SH-SY5Y (cell line): ENCODE results near the gene KMT2A.

ENCODE experiments used
- GATA2 ChIP-seq: IDR thresholded peaks from 2 replicates; pipeline ENCODE4 v1.6.1; 2011; ENCODE audit warnings: mild to moderate bottlenecking, low read depth, low read length
- GATA3 ChIP-seq: IDR thresholded peaks from 2 replicates; pipeline ENCODE4 v1.6.1; 2011; ENCODE audit warnings: low read depth, mild to moderate bottlenecking, low read length, moderate library complexity

DNA sequence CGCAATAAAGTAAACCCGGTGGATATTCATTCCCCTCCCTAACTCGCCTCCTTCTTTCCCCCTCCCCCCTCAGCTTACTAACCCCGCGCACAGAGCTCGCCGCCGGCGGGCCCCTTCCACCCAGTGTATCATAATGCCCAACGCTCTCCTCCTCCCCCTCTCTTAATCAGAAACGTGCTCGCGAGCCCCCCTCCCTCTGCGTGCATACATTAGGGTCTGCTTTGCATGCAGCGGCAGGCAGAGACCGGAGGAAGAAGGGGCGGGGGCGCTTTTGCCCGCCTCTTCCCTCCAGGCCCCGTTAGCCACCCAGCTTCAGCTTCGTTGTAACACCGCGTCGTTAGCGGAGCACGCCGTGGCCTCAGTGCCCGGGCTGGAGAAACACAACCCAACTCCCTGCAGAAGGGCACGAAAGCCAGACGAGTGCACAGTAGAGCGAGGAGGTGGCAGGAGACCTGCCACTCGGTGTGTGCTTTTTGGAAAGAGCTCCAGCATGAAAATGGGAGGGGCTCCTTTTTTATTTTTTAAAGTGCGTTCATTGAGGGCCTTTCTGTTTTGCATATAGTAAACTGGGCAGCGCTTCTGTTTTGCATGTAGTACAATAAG lies 901 bp upstream of the KMT2A start:
- TF ChIP-seq GATA2 = no peak
- no peak for TF ChIP-seq GATA3
